Thyroid gland (tissue), 4 donors: ENCODE results near the gene CKS1B.

Experiments
- POLR2A ChIP-seq, 2 donors: fragments of 450-650 bp; IDR thresholded peaks; one replicate each; pipeline ENCODE4 v1.6.1; 2017; ENCODE audit warnings: antibody characterized with exemption in 2 of 2, mild to moderate bottlenecking in 2 of 2, moderate library complexity in 1 of 2
- TF ChIP-seq, protein P1 (sequence below), 6 experiments: fragments of 200-600 bp in 3 of 6; fragments of 450-650 bp in 3 of 6; sonication (generic) in 3 of 6; IDR thresholded peaks; one replicate each; pipeline ENCODE4 v1.5.1; 2016 to 2019; ENCODE audit warnings: antibody characterized with exemption in 6 of 6, mild to moderate bottlenecking in 2 of 6, inconsistent platforms in 1 of 6, moderate library complexity in 1 of 6

DNA sequence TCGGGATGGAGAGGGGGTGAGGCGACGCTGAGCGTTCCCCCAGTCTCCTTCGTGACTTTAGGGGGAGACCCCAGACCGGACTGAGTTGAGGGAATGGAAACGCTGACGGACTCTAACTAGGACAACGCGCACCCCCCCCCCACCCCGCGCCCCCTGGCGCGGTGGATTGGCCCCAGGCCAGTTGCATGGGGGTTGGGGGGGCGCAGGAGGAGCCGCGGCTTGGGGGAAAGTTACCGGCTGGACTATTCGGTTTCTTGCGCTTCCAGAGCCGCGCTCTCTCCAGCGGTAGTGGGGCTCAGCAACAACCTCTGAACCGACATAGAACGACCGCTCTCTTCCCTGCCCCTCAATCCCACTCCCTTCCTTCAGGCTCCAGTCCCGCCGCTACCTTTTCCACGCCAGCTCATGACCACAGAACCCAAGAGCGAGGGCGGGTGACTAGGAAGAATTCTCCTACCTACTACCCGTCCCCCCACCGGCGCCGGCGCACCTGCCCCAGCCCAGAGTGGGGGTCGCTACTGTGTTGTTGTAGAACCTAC lies 28.8 kb downstream of the CKS1B start:
- TF ChIP-seq, protein P1, sequence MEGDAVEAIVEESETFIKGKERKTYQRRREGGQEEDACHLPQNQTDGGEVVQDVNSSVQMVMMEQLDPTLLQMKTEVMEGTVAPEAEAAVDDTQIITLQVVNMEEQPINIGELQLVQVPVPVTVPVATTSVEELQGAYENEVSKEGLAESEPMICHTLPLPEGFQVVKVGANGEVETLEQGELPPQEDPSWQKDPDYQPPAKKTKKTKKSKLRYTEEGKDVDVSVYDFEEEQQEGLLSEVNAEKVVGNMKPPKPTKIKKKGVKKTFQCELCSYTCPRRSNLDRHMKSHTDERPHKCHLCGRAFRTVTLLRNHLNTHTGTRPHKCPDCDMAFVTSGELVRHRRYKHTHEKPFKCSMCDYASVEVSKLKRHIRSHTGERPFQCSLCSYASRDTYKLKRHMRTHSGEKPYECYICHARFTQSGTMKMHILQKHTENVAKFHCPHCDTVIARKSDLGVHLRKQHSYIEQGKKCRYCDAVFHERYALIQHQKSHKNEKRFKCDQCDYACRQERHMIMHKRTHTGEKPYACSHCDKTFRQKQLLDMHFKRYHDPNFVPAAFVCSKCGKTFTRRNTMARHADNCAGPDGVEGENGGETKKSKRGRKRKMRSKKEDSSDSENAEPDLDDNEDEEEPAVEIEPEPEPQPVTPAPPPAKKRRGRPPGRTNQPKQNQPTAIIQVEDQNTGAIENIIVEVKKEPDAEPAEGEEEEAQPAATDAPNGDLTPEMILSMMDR (IDR thresholded peaks at IDR 0.05): no peak
- TF ChIP-seq POLR2A (IDR thresholded peaks at IDR 0.05): peak in 1 of 2 donors; percentile 33
